ENCODE measurements around the gene CDK4. TPM values are rescaled to one million over a fixed set of nuclear protein-coding genes. Genes with fewer than 3 reads are reported as not detected.
"Not testable (repeated sequence)": the region's sequence is repeated elsewhere in the genome, so short reads cannot be mapped to it uniquely, and the experiment has no call there.

The CDK4 gene
- total RNA-seq, 1 experiment from 2014 or later: 210 TPM

GRCh38 chr12:57715786-57716185, 36.3 kb downstream of the CDK4 start:
- Mint-ChIP-seq H3K9me3 (ENCODE audit: unreplicated experiment) (no peaks in the 10 kb centered on the region), H3K27me3 (ENCODE audit: insufficient read depth, unreplicated experiment) (no peaks in the 10 kb centered on the region), H3K4me3 (ENCODE audit: unreplicated experiment) (no peak overlapping the region), H3K27ac (ENCODE audit: unreplicated experiment) (no peak overlapping the region), H3K36me3 (ENCODE audit: insufficient read depth, unreplicated experiment) (peaks cover 20% of the 10 kb centered on the region), H3K4me1 (ENCODE audit: low read depth, unreplicated experiment) (no peaks in the 10 kb centered on the region)
- intact Hi-C loops (cut with micrococcal nuclease; ENCODE audit: unreplicated experiment): no loop called here
- Histone ChIP-seq H3K4me3 (ENCODE audit: low read depth, low read length) (no peak overlapping the region), H3K36me3 (ENCODE audit: control insufficient read depth, insufficient read depth, low read length) (no peaks in the 10 kb centered on the region), H3K27me3 (replicated peaks; ENCODE audit: control insufficient read depth, insufficient read depth, low read length) (no peaks in the 10 kb centered on the region), H3K9me3 (no peaks in the 10 kb centered on the region), H3K4me1 (no peaks in the 10 kb centered on the region)
- BruUV-seq (replicated peaks): no TSS peak
- TF ChIP-seq, protein P1, sequence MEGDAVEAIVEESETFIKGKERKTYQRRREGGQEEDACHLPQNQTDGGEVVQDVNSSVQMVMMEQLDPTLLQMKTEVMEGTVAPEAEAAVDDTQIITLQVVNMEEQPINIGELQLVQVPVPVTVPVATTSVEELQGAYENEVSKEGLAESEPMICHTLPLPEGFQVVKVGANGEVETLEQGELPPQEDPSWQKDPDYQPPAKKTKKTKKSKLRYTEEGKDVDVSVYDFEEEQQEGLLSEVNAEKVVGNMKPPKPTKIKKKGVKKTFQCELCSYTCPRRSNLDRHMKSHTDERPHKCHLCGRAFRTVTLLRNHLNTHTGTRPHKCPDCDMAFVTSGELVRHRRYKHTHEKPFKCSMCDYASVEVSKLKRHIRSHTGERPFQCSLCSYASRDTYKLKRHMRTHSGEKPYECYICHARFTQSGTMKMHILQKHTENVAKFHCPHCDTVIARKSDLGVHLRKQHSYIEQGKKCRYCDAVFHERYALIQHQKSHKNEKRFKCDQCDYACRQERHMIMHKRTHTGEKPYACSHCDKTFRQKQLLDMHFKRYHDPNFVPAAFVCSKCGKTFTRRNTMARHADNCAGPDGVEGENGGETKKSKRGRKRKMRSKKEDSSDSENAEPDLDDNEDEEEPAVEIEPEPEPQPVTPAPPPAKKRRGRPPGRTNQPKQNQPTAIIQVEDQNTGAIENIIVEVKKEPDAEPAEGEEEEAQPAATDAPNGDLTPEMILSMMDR (IDR thresholded peaks at IDR 0.05; ENCODE audit: insufficient read depth in 1 of 2, low read depth in 1 of 2, low read length in 1 of 2, severe bottlenecking in 1 of 2, unreplicated experiment in 1 of 2): no peak
- no peak for DNase-seq
- ChIA-PET POLR2A (no interaction called here), CTCF (interaction anchor here (1.0 kb wide), 1 partner anchor 10 kb away, joined by 3 read pairs; no protein-coding TSS in a partner anchor)

DNA sequence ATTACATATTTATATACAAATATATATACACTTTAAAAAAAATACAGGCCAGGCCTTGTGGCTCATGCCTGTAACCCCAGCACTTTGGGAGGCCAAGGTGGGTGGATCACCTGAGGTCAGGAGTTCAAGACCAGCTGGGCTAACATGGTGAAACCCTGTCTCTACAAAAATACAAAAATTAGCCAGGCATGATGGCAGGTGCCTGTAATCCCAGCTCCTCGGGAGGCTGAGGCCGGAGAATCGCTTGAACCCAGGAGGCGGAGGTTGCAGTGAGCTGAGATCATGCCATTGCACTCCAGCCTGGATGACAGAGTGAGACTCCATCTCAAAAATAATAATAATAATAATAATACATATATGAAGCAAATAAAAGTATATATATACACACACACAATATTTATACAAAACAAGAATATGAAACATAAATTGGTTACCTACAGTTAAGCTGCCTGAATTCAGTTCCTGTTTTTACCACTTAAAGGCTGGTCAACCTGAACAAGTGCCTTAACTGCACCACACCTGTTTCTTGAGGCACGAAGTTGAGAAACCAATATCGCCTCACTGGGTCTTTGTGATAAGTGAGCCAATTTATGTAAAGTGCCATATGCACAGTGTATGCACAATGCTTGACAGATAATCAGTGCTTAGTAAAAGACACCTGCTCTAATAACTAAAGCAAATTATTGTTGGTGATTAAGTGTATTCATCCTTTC, 36.9 kb downstream of the CDK4 start:
- CTCF ChIA-PET: interaction anchor here (1.0 kb wide), 1 partner anchor 11 kb away, joined by 3 read pairs; no protein-coding TSS in a partner anchor
- H3K27ac Mint-ChIP-seq (ENCODE audit: unreplicated experiment); H3K27me3 ChIP-seq (replicated peaks; ENCODE audit: control insufficient read depth, insufficient read depth, low read length); H3K36me3 ChIP-seq (ENCODE audit: control insufficient read depth, insufficient read depth, low read length); H3K4me1 ChIP-seq; DNase-seq; intact Hi-C loops (cut with micrococcal nuclease; ENCODE audit: unreplicated experiment); H3K9me3 ChIP-seq; POLR2A ChIA-PET; H3K27me3 Mint-ChIP-seq (ENCODE audit: insufficient read depth, unreplicated experiment); H3K4me3 ChIP-seq (ENCODE audit: low read depth, low read length); BruUV-seq (replicated peaks); H3K9me3 Mint-ChIP-seq (ENCODE audit: unreplicated experiment); H3K4me3 Mint-ChIP-seq (ENCODE audit: unreplicated experiment); H3K4me1 Mint-ChIP-seq (ENCODE audit: low read depth, unreplicated experiment): not testable (repeated sequence)
- H3K36me3 Mint-ChIP-seq (ENCODE audit: insufficient read depth, unreplicated experiment): peaks cover 20% of the 10 kb centered on the region

DNA sequence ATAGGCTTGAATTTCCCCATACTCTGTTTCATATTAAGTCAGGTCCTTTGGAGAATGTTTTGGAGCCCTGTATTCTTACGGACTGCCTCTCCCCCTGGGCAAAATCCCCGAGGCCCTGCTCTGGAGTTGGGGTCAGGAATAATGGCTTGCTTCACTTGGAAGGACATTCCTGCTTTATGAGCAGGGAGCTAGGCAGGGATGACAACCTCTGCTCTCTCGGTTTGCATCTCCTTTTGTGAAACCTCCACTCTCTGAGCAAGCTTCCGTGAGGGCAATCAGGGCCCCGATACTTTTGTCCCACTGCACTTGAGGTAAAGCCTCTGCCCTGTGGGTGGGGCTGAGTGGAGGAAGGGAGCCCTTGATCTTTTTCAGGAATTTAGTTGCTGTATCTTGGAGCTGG, 38.9 kb downstream of the CDK4 start:
- CTCF ChIA-PET: no interaction called here
- H3K27ac Mint-ChIP-seq (ENCODE audit: unreplicated experiment): no peak overlapping the region
- intact Hi-C loops (cut with micrococcal nuclease; ENCODE audit: unreplicated experiment): no loop called here
- no peaks in the 10 kb centered on the region for H3K27me3 ChIP-seq (replicated peaks; ENCODE audit: control insufficient read depth, insufficient read depth, low read length)
- no TSS peak for BruUV-seq (replicated peaks)
- H3K27me3 Mint-ChIP-seq (ENCODE audit: insufficient read depth, unreplicated experiment): no peaks in the 10 kb centered on the region
- H3K4me1 Mint-ChIP-seq (ENCODE audit: low read depth, unreplicated experiment): no peaks in the 10 kb centered on the region
- H3K9me3 Mint-ChIP-seq (ENCODE audit: unreplicated experiment): no peaks in the 10 kb centered on the region
- peaks cover 20% of the 10 kb centered on the region for H3K36me3 Mint-ChIP-seq (ENCODE audit: insufficient read depth, unreplicated experiment)
- no peak for DNase-seq
- POLR2A ChIA-PET: interaction anchor here (0.9 kb wide), 1 partner anchor 31 kb away, joined by 4 read pairs; the partner anchor contains the start of gene TSPAN31
- H3K4me1 ChIP-seq: no peaks in the 10 kb centered on the region
- H3K9me3 ChIP-seq: no peaks in the 10 kb centered on the region
- TF ChIP-seq, protein P1 (IDR thresholded peaks at IDR 0.05; ENCODE audit: insufficient read depth in 1 of 2, low read depth in 1 of 2, low read length in 1 of 2, severe bottlenecking in 1 of 2, unreplicated experiment in 1 of 2): no peak
- no peaks in the 10 kb centered on the region for H3K36me3 ChIP-seq (ENCODE audit: control insufficient read depth, insufficient read depth, low read length)
- H3K4me3 ChIP-seq (ENCODE audit: low read depth, low read length): no peak overlapping the region
- no peak overlapping the region for H3K4me3 Mint-ChIP-seq (ENCODE audit: unreplicated experiment)
